ENCODE data around the gene LOXL1.

Gene LOXL1

GRCh38 chr15:73922186-73923151 lies 3.8 kb upstream of the LOXL1 start:
- no peak for TF ChIP-seq EZH2 (IDR thresholded peaks at IDR 0.05; ENCODE audit: borderline replicate concordance, low read length)
- TF ChIP-seq CTCF (IDR thresholded peaks at IDR 0.05; ENCODE audit: low read length) = no peak
- Histone ChIP-seq H3K9ac (ENCODE audit: low read length) (no peak overlapping the region), H2AFZ (ENCODE audit: low read length) (no peak overlapping the region), H3K4me3 (ENCODE audit: low read depth, low read length, poor library complexity, severe bottlenecking) (no peak overlapping the region), H3K27me3 (ENCODE audit: insufficient read depth, low read length) (0 out of 2 replicates have a peak, but pooled peaks cover 3% of the 10 kb centered on the region), H4K20me1 (ENCODE audit: insufficient read depth, low read length) (no peaks in the 10 kb centered on the region), H3K36me3 (ENCODE audit: insufficient read depth, low read length) (no peaks in the 10 kb centered on the region), H3K27ac (ENCODE audit: low read depth, low read length, poor library complexity, severe bottlenecking) (no peak overlapping the region), H3F3A (ENCODE audit: insufficient read depth, low read length) (no peaks in the 10 kb centered on the region), H3K9me2 (ENCODE audit: low read depth, low read length) (no peaks in the 10 kb centered on the region), H3K79me2 (ENCODE audit: insufficient read depth, low read length) (no peaks in the 10 kb centered on the region), H3K4me1 (ENCODE audit: insufficient read depth, low read length, severe bottlenecking) (no peaks in the 10 kb centered on the region), H3K9me3 (ENCODE audit: low read length) (no peaks in the 10 kb centered on the region), H3K4me2 (ENCODE audit: low read length) (no peak overlapping the region)

GRCh38 chr15:73923156-73923487 lies 3.1 kb upstream of the LOXL1 start:
- Histone ChIP-seq H3K79me2 (ENCODE audit: insufficient read depth, low read length) (no peaks in the 10 kb centered on the region), H2AFZ (ENCODE audit: low read length) (no peak overlapping the region), H3K9me3 (ENCODE audit: low read length) (no peaks in the 10 kb centered on the region), H3F3A (ENCODE audit: insufficient read depth, low read length) (no peaks in the 10 kb centered on the region), H3K4me3 (ENCODE audit: low read depth, low read length, poor library complexity, severe bottlenecking) (no peak overlapping the region), H3K4me1 (ENCODE audit: insufficient read depth, low read length, severe bottlenecking) (no peaks in the 10 kb centered on the region), H3K9me2 (ENCODE audit: low read depth, low read length) (no peaks in the 10 kb centered on the region), H3K27me3 (ENCODE audit: insufficient read depth, low read length) (0 out of 2 replicates have a peak, but pooled peaks cover 3% of the 10 kb centered on the region), H3K36me3 (ENCODE audit: insufficient read depth, low read length) (no peaks in the 10 kb centered on the region), H4K20me1 (ENCODE audit: insufficient read depth, low read length) (no peaks in the 10 kb centered on the region), H3K27ac (ENCODE audit: low read depth, low read length, poor library complexity, severe bottlenecking) (no peak overlapping the region), H3K4me2 (ENCODE audit: low read length) (no peak overlapping the region), H3K9ac (ENCODE audit: low read length) (no peak overlapping the region)
- no peak for TF ChIP-seq EZH2 (IDR thresholded peaks at IDR 0.05; ENCODE audit: borderline replicate concordance, low read length)
- no peak for TF ChIP-seq CTCF (IDR thresholded peaks at IDR 0.05; ENCODE audit: low read length)

GRCh38 chr15:73923488-73924164 lies 2.6 kb upstream of the LOXL1 start:
- H3K27me3 ChIP-seq (ENCODE audit: insufficient read depth, low read length) = 0 out of 2 replicates have a peak, but pooled peaks cover 3% of the 10 kb centered on the region
- no peaks in the 10 kb centered on the region for H3K9me2 ChIP-seq (ENCODE audit: low read depth, low read length)
- H3K9ac ChIP-seq (ENCODE audit: low read length) = no peak overlapping the region
- H3K9me3 ChIP-seq (ENCODE audit: low read length) = no peaks in the 10 kb centered on the region
- no peaks in the 10 kb centered on the region for H3F3A ChIP-seq (ENCODE audit: insufficient read depth, low read length)
- TF ChIP-seq CTCF (IDR thresholded peaks at IDR 0.05; ENCODE audit: low read length) = no peak
- H4K20me1 ChIP-seq (ENCODE audit: insufficient read depth, low read length) = no peaks in the 10 kb centered on the region
- no peak overlapping the region for H3K4me3 ChIP-seq (ENCODE audit: low read depth, low read length, poor library complexity, severe bottlenecking)
- no peaks in the 10 kb centered on the region for H3K4me1 ChIP-seq (ENCODE audit: insufficient read depth, low read length, severe bottlenecking)
- no peak overlapping the region for H2AFZ ChIP-seq (ENCODE audit: low read length)
- no peak overlapping the region for H3K27ac ChIP-seq (ENCODE audit: low read depth, low read length, poor library complexity, severe bottlenecking)
- no peaks in the 10 kb centered on the region for H3K79me2 ChIP-seq (ENCODE audit: insufficient read depth, low read length)
- H3K4me2 ChIP-seq (ENCODE audit: low read length) = no peak overlapping the region
- H3K36me3 ChIP-seq (ENCODE audit: insufficient read depth, low read length) = no peaks in the 10 kb centered on the region
